HUDEP-2 (cell line): ENCODE measurements around the gene PPP1R2.
"Not testable (repeated sequence)": the region's sequence is repeated elsewhere in the genome, so short reads cannot be mapped to it uniquely, and the experiment has no call there.

Source experiments
- DNase-seq, 76 experiments: peaks; one replicate each; lab custom pipeline; 2025; ENCODE audit not compliant: unreplicated experiment in 76 of 76; lab: John Stamatoyannopoulos, UW

PPP1R2 gene

DNA sequence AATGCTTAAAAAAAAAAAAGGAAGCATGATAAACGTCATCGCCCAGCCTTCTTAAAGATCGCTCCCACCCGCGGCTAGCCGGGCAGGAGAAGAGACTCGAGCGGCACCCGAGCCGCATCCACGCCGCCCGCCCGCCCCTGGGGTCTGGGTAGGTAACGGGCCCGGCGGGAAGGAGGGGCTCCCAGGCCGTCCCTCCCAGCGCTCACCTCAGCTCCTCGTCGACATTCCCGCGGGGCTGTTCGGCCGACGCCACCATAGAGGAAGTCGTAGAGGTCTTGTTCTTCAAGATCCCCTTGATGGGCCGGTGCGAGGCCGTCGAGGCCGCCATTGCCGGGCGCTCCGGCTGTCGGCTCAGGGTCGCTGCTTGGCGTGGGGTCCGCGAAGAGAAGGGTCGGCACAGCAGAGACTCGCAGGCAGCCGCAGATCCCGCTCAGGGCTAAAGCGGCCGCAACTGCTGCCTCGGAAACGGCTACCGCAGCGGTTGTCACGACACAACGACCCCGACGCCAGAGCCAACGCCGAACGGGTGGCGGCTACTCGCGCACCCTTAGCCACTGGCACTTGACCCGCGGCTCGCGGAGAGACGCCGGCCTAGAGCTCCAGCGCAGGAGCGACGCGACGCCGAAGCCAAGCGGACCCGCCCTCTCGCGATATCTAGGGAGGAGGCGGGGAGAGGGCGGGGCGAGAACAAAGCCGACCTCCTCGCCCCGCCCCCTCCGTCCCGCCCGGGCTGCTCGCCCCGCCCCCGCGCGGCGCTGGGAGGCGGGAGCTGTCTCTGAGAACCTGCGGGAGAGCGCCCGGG lies at the start of gene PPP1R2:
Gene PPP1R2 (minus strand): TSS at position 628 of the 802 bp plus-strand sequence. CDS start 300 bp downstream, at position 328.
- peak in 73 of 76 experiments; percentile 27 to 92 (median 82) for DNase-seq

- no peak for DNase-seq
These were observed 48.7 kb upstream of the PPP1R2 start for GRCh38 chr3:195591852-195592251.

DNA sequence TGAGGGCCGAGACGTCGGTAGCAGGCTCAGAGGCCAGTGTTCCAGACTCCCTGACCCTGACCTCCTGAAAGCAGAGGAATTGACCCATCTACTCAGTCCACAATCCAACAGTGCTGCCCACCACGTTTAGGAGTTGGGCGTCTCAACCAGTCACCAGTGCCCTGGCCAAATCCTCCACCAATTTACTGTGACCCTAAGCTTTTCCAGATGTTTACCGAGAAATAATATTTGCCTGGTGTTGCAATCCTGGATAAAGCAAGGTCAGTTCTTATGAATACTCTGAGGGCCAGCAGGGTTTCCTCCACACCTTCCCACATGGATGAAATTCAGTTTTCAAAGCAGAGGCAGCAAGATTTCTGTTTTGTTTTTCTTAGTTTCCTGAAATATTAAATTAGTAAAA lies 48.1 kb upstream of the PPP1R2 start:
- DNase-seq, result no peak

DNA sequence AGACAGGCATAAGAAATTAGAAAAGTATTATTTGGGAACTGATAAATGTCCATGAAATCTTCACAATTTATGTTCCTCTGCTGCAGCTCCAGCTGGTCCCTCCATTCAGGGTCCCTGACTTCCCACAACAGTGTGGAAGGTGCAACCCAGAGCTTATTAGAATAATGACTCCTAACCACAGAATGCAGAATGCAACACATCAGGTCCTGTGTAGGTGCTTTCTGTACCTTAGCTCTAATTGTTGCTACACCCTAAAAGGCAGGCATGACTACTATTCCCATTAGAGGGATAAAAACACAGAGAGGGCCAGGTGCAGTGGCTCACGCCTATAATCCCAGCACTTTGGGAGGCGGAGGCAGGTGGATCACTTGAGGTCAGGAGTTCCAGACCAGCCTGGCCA lies 47.3 kb upstream of the PPP1R2 start:
- not testable (repeated sequence) for DNase-seq

DNA sequence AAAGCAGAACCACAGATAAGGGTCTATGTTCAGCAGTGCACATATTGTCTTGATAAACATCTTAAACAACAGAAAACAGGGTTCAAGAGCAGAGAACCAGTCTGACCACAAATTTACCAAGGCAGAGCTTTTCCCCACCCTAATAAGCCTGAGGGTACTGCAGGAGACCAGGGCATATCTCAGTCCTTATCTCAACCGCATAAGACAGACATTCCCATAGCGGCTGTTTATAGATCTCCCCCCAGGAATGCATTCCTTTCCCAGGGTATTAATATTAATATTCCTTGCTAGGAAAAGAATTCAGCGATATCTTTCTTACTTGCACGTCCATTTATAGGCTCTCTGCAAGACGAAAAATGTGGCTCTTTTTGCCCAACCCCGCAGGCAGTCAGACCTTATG lies 46.7 kb upstream of the PPP1R2 start:
- DNase-seq, result not testable (repeated sequence)

GRCh38 chr3:195587824-195588223 lies 44.7 kb upstream of the PPP1R2 start:
- no peak for DNase-seq

- DNase-seq, result no peak
These were observed 44.3 kb upstream of the PPP1R2 start for GRCh38 chr3:195587406-195587805.

GRCh38 chr3:195584543-195584870 lies 41.4 kb upstream of the PPP1R2 start:
- DNase-seq, result no peak

DNA sequence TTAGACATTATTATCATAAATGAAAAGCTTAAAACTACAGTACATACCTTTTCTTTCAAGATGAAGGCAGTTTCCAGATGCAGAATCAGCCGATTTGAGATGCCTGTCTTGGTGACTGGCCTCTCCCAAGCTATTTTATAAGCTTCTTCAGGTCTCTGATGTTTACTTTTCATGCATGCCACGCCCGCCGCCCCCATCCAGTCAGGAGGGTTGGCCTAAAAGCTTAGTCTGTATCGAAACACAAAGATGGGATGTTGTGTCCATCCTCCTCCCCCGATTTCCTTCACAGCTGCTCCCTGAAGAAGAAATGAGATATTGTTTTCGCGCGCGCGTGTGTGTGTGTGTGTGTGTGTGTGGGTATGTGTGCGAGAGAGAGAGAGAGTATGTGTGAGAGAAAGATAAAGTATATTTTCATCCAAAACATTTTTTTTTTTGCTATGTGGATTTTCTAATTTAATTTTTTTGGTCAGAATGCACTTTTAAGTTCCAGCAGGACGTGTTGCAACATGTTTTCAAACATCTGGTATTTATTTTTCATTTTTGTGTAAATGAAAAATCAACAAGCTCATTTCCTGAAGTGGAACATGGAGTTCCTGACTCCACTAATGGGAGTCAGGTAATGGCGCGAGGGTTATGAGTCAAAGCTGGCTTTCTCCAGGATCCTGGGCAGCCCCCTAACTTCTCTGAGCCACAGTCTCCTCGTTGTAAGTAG lies 40.9 kb upstream of the PPP1R2 start, which contains the start of gene APOD:
Gene APOD (minus strand): TSS at position 110 of the 712 bp plus-strand sequence. CDS start 4,479 bp downstream, outside the sequence.
- DNase-seq, result no peak

DNA sequence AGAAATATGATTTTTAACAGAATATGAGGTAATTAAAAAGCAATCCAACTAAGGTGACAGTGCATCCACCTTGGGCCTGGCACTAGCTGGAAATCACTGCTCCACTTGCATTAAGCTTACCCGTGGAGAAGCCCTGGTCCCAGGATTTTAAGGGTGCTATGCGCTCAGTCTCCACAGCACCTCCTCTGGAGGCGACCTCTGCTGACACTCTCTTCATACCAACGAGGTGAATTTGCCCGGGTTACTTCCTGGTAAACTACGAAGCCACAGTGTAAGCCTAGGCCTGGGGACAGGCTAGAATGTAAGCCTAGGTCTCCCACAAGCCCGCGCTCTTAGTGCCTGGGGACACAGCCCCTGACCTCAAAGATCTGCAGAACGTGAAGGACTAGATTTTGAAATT lies 39.8 kb upstream of the PPP1R2 start:
- no peak for DNase-seq

DNA sequence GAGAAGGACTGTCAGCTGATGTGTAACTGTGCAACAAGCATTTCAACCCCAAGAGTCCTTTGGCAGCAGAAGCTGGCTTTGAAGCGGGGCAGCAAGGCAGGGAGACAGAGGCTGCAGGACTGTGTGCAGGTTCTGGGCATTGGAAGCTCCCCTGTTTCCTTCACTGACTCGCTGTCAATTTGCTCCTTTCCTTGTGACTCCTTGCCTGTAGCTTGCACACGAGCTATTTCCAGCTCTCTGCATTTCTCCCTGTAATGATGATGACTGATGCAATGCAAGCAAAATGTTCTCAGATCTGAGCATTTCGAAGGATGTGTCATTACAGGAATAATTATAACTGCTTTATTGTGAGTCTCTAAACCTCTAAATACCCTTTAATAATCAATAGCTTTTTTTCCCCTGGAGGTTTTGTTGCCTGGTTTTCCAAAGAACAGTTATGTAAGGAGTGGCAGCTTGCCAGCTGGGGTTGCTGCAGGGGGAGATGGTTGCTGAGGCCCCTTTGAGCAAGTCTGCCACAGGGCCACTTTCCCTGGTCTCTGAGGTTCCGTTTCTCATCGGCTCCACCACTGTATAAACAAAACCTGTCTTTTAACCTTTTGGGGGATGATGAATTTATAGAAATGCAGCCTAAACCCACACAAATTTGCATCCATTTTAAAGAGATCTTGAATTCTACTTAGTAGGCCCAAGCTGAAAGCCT lies 37.8 kb upstream of the PPP1R2 start:
- no peak for DNase-seq

DNA sequence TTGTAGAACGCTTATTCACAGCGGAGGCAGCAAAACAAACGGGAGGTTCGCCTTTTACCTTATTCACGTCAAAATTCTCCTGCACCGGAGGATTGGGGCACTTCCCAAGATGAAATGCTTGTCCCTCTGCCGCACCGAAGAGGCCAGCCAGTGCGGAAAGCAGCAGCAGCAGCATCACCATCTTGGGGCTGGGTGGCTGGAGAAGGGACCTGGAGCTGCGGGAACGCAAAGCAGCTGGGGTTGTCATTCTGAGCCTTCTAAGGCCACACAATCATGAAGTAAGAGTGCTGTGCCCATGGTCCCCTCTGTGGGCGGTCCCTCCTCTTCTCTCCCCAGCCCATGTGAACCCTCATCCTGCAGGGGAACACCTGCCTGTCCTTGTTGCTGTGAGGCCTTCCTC lies 36.2 kb upstream of the PPP1R2 start:
- DNase-seq, result no peak

- no peak for DNase-seq
These were observed 35.4 kb upstream of the PPP1R2 start for GRCh38 chr3:195578565-195578964.

DNA sequence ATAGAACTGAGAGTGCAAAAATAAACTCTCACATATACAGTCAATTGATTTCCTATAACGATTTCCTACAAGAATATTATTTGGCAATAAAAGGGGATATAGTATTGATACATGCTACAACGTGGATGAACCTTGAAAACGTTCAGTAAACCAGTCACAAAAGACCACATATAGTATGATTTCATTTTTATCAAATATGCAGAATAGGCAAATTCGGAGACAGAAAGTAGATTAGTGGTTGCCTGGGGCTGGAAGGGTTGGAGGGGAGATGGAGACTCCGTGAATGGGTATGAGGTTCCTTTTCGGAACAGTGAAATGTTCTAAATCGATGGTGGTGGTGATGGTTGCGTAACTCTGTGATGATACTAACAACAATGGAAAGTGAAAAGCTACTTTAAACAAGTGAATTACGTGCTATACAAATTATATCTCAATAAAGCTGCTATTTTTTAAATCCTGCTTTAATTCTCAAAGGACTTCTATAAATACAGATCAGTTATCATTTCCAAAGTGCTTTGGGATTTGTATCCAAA lies 34.6 kb upstream of the PPP1R2 start:
- no peak for DNase-seq

GRCh38 chr3:195574497-195575304 lies 31.6 kb upstream of the PPP1R2 start:
- DNase-seq, result no peak

- no peak for DNase-seq
These were observed 30.7 kb upstream of the PPP1R2 start for GRCh38 chr3:195573611-195574496.

GRCh38 chr3:195571361-195571760 lies 28.2 kb upstream of the PPP1R2 start:
- DNase-seq, result no peak

- no peak for DNase-seq
These were observed 27.8 kb upstream of the PPP1R2 start for GRCh38 chr3:195570912-195571311.

GRCh38 chr3:195570344-195570743 lies 27.2 kb upstream of the PPP1R2 start:
- DNase-seq, result no peak
